Hepatic stellate cell (primary cell): ENCODE results near the gene TNS1.
A peak's percentile ranks its signal among the peaks of the same experiment; 100 is the strongest.

Source experiments
- DNase-seq: peaks from one replicate; pipeline ENCODE4 v3.0.0; 2011; ENCODE audit warnings: low spot score

Gene TNS1

GRCh38 chr2:217929757-217930707 is 72.8 kb downstream of the TNS1 start:
- peak; percentile 85 for DNase-seq

- no peak for DNase-seq
Measured at GRCh38 chr2:217929272-217929671, 73.5 kb downstream of the TNS1 start.

GRCh38 chr2:217928324-217929181 is 74.2 kb downstream of the TNS1 start:
- no peak for DNase-seq

GRCh38 chr2:217927601-217928323 is 75.0 kb downstream of the TNS1 start:
- DNase-seq, result no peak

GRCh38 chr2:217926801-217927200 is 76.0 kb downstream of the TNS1 start:
- DNase-seq, result no peak

- no peak for DNase-seq
Measured at GRCh38 chr2:217924346-217924901, 78.4 kb downstream of the TNS1 start.

GRCh38 chr2:217923007-217923686 is 79.6 kb downstream of the TNS1 start:
- DNase-seq, result no peak

GRCh38 chr2:217922101-217923006 is 80.4 kb downstream of the TNS1 start:
- peak; percentile 71 for DNase-seq

- peak; percentile 67 for DNase-seq
Measured at GRCh38 chr2:217920879-217921603, 81.8 kb downstream of the TNS1 start.

GRCh38 chr2:217919781-217920351 is 82.9 kb downstream of the TNS1 start:
- DNase-seq, result peak; percentile 85

GRCh38 chr2:217919204-217919603 is 83.6 kb downstream of the TNS1 start:
- DNase-seq, result no peak

GRCh38 chr2:217918308-217919024 is 84.3 kb downstream of the TNS1 start:
- DNase-seq, result peak; percentile 72

GRCh38 chr2:217916504-217917254 is 86.1 kb downstream of the TNS1 start:
- no peak for DNase-seq

GRCh38 chr2:217915706-217916105 is 87.1 kb downstream of the TNS1 start:
- DNase-seq, result no peak

- DNase-seq, result no peak
Measured at GRCh38 chr2:217914878-217915277, 87.9 kb downstream of the TNS1 start.

- DNase-seq, result no peak
Measured at GRCh38 chr2:217914078-217914477, 88.7 kb downstream of the TNS1 start.

GRCh38 chr2:217913436-217913835 is 89.4 kb downstream of the TNS1 start:
- no peak for DNase-seq
